T-helper 2 cell treated with Interferon-gamma antibody and Interleukin-4, amounts not matched to agents 5 μg/mL and 100 μg/mL, for 36 hours (primary cell): ENCODE results near the gene WDR33.
"Not testable (repeated sequence)": the region's sequence is repeated elsewhere in the genome, so short reads cannot be mapped to it uniquely, and the experiment has no call there.

ENCODE experiments used
- DNase-seq: peaks from one replicate; pipeline ENCODE4 v3.0.0; 2021; ENCODE audit warnings: low spot score
- H3K27ac Mint-ChIP-seq: one replicate; pipeline ENCODE4 v1.8.0; 2021; ENCODE audit warnings: mild to moderate bottlenecking, mixed read lengths
- H3K27me3 Mint-ChIP-seq: one replicate; pipeline ENCODE4 v1.8.0; 2021; ENCODE audit warnings: low read depth, mixed read lengths
- H3K36me3 Mint-ChIP-seq: one replicate; pipeline ENCODE4 v1.8.0; 2021; ENCODE audit warnings: low read depth, mixed read lengths
- H3K4me1 Mint-ChIP-seq: one replicate; pipeline ENCODE4 v1.8.0; 2021; ENCODE audit warnings: low read depth, mixed read lengths
- H3K4me3 Mint-ChIP-seq: one replicate; pipeline ENCODE4 v1.8.0; 2022; ENCODE audit warnings: mild to moderate bottlenecking, moderate library complexity, mixed read lengths
- H3K9me3 Mint-ChIP-seq: one replicate; pipeline ENCODE4 v1.8.0; 2021; ENCODE audit warnings: mixed read lengths

The WDR33 gene

GRCh38 chr2:127794901-127795300 lies 16.1 kb downstream of the WDR33 start:
- H3K9me3 Mint-ChIP-seq, H3K4me3 Mint-ChIP-seq, DNase-seq, H3K27me3 Mint-ChIP-seq, H3K27ac Mint-ChIP-seq: not testable (repeated sequence)
- Mint-ChIP-seq H3K36me3 (peaks cover 23% of the 10 kb centered on the region), H3K4me1 (peaks cover 16% of the 10 kb centered on the region)

GRCh38 chr2:127792805-127793204 lies 18.2 kb downstream of the WDR33 start:
- Mint-ChIP-seq H3K27me3 (no peaks in the 10 kb centered on the region), H3K4me3 (no peak overlapping the region), H3K4me1 (peaks cover 16% of the 10 kb centered on the region), H3K27ac (no peak overlapping the region), H3K36me3 (peaks cover 20% of the 10 kb centered on the region), H3K9me3 (no peaks in the 10 kb centered on the region)
- no peak for DNase-seq

DNA sequence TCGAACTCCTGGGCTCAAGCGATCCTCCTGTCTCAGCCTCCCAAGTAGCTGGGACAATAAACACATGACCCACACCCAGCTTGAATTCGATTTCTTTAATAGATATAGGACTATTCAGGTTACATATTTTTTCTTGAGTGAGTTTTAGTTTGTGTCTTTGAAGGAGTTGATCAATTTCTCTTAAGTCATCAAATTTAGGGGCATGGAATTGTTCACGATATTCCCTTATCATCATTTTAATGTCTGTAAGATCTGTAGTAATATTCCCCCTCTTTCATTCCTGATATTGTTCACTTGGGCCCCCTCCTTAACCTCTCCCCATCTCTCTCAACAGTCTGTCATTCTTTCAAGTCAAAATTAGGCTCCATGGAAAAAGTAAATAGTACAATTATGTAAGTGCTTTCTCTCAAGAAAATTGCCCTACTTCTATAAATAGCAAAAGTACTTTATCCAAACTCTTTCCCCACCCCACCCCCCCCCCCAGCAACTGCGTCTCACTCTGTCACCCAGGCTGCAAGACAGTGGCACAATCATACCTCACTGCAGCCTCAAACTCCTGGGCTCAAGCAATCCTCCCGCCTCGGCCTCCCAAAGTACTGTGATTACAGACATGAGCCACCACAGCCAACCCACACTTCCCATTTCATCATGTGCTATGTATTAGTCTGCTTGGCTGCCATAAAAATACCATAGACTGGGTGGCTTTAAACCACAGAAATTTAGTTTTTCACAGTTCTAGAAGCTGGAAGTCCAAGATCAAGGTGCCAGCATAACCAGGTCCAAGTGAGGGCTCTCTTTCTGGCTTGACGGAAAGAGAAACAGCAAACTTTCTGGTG lies 20.1 kb downstream of the WDR33 start:
- Mint-ChIP-seq H3K36me3 (peaks cover 9% of the 10 kb centered on the region), H3K27ac (no peak overlapping the region), H3K4me3 (no peak overlapping the region), H3K4me1 (peaks cover 9% of the 10 kb centered on the region), H3K27me3 (no peaks in the 10 kb centered on the region), H3K9me3 (no peaks in the 10 kb centered on the region)
- no peak for DNase-seq

DNA sequence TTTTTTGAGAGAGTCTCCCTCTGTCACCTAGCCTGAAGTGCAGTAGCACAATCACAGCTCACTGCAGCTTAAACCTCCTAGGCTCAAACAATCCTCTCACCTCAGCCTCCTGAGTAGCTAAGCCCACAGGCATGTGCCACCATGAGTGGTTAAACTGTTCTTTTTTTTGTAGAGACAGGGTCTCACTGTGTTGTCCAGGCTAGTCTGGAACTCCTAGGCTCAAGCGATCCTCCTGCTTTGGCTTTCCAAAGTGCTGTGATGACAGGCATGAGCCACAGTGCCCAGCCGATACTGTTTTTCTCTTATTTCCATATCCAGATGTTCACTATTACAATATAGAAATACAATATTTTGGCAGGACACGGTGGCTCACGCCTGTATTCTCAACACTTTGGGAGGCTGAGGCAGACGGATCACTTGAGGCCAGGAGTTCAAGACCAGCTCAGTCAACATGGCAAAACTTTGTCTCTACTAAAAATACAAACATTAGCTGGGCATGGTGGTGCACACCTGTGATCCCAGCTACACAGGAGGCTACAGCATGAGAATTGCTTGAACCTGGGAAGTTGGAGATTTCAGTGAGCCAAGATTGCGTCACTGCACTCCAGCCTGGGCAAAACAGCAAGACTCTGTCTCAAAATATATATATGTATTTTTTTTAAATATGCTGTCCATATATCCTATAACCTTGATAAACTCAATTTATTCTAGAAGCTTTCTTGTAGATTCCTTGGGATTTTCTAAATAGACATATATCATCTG lies 24.7 kb downstream of the WDR33 start:
- H3K36me3 Mint-ChIP-seq = peaks cover 15% of the 10 kb centered on the region
- no peaks in the 10 kb centered on the region for H3K27me3 Mint-ChIP-seq
- peaks cover 6% of the 10 kb centered on the region for H3K4me1 Mint-ChIP-seq
- H3K27ac Mint-ChIP-seq = no peak overlapping the region
- H3K9me3 Mint-ChIP-seq = no peaks in the 10 kb centered on the region
- no peak for DNase-seq
- no peak overlapping the region for H3K4me3 Mint-ChIP-seq

- Mint-ChIP-seq H3K27me3 (no peaks in the 10 kb centered on the region), H3K36me3 (peaks cover 20% of the 10 kb centered on the region), H3K4me3 (no peak overlapping the region), H3K9me3 (no peaks in the 10 kb centered on the region), H3K4me1 (peaks cover 8% of the 10 kb centered on the region), H3K27ac (no peak overlapping the region)
- DNase-seq = no peak
These were observed 25.9 kb downstream of the WDR33 start for GRCh38 chr2:127784965-127785518.

DNA sequence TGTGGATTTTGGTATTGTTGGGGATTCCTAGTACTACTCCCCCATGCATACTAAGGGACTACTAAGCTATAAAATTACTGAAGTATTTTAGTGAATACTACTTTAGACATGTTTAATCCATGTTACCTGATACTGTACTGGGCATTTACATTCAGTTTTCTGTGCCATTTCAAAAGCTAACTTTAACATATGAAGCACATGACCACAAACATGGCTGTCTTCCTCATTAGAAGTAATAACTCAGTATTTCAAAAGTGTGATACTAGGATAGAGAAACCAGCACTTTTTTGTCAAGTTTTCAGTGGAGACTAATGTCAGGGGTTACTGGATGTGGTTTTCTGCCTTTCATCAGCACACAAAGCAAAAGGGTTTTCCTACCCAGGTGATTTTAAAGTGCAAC lies 27.9 kb downstream of the WDR33 start:
- Mint-ChIP-seq H3K9me3 (no peaks in the 10 kb centered on the region), H3K36me3 (peaks cover 28% of the 10 kb centered on the region), H3K27me3 (no peaks in the 10 kb centered on the region), H3K4me1 (peaks cover 13% of the 10 kb centered on the region), H3K27ac (no peak overlapping the region), H3K4me3 (no peak overlapping the region)
- DNase-seq = no peak

DNA sequence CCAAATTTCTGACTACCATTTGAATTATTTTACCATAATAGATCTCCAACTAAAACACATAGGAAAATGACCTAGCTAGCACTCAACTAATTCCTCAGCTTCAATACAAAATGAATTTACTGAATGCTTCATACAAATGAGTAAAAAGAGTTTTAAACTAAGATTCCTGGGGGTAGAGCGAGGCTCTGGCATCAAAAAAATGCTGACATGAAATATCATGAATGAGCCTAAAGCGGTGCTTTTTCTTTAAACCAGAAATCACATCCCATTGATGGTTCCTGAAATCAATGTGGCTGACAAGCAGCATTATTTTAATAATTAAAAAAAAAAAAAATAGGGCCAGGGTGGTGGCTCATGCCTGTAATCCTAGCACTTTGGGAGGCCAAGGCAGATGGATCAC lies 32.1 kb downstream of the WDR33 start:
- Mint-ChIP-seq H3K4me3 (no peak overlapping the region), H3K36me3 (peaks cover 24% of the 10 kb centered on the region), H3K27me3 (no peaks in the 10 kb centered on the region), H3K4me1 (peaks cover 19% of the 10 kb centered on the region), H3K27ac (no peak overlapping the region), H3K9me3 (no peaks in the 10 kb centered on the region)
- no peak for DNase-seq

DNA sequence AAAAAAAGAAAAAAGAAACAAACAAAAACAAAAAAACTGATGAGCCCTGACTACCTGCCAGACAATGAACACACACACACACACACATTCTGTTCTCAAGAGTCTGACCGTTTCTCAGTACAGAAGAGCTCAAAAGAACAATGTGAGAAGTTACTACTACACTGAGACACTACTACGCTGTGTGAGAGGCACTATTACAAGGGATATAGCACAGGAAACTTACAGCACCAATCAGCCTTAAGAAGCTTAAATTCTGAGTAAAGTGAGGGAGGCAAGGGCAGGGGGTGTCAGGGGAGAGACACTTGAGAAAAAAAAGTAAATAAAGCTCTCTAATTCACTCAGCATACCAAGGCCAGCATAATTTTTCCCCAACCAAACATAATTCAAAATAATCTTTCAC lies 32.5 kb downstream of the WDR33 start:
- DNase-seq = no peak
- peaks cover 24% of the 10 kb centered on the region for H3K36me3 Mint-ChIP-seq
- H3K27me3 Mint-ChIP-seq = no peaks in the 10 kb centered on the region
- H3K4me3 Mint-ChIP-seq = no peak overlapping the region
- H3K4me1 Mint-ChIP-seq = peaks cover 19% of the 10 kb centered on the region
- H3K27ac Mint-ChIP-seq = peak overlapping the region; percentile 49
- H3K9me3 Mint-ChIP-seq = no peaks in the 10 kb centered on the region

GRCh38 chr2:127776122-127776780 lies 34.7 kb downstream of the WDR33 start:
- peak overlapping the region; percentile 31 for H3K27ac Mint-ChIP-seq
- H3K4me3 Mint-ChIP-seq = no peak overlapping the region
- H3K36me3 Mint-ChIP-seq = peaks cover 16% of the 10 kb centered on the region
- no peaks in the 10 kb centered on the region for H3K27me3 Mint-ChIP-seq
- H3K9me3 Mint-ChIP-seq = no peaks in the 10 kb centered on the region
- DNase-seq = no peak
- peaks cover 25% of the 10 kb centered on the region for H3K4me1 Mint-ChIP-seq

DNA sequence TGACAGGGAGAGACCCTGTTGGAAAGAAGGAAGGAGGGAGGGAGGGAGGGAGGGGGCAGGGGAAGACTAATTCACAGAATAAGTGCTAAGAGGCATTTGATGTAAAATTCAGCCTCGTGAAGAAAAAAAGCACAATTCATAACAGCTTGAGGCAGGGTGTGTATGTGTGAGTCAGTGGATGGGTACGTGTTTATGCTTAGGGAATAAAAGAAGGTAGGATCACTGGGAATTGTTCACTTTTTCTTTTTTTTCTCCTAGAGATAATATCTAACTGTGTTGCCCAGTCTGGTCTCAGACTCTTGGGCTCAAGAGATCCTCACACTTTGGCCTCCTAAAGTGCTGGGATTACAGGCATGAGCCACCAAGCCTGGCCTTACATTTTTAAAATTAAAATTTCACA lies 39.2 kb downstream of the WDR33 start:
- Mint-ChIP-seq H3K9me3 (no peaks in the 10 kb centered on the region), H3K27ac (no peak overlapping the region), H3K36me3 (peaks cover 19% of the 10 kb centered on the region), H3K27me3 (no peaks in the 10 kb centered on the region), H3K4me3 (no peak overlapping the region), H3K4me1 (peaks cover 14% of the 10 kb centered on the region)
- DNase-seq = no peak

GRCh38 chr2:127770973-127771735 lies 39.8 kb downstream of the WDR33 start:
- Mint-ChIP-seq H3K4me1 (peaks cover 13% of the 10 kb centered on the region), H3K27ac (peak overlapping the region; percentile 20), H3K36me3 (peaks cover 23% of the 10 kb centered on the region), H3K27me3 (no peaks in the 10 kb centered on the region), H3K4me3 (no peak overlapping the region), H3K9me3 (no peaks in the 10 kb centered on the region)
- no peak for DNase-seq

DNA sequence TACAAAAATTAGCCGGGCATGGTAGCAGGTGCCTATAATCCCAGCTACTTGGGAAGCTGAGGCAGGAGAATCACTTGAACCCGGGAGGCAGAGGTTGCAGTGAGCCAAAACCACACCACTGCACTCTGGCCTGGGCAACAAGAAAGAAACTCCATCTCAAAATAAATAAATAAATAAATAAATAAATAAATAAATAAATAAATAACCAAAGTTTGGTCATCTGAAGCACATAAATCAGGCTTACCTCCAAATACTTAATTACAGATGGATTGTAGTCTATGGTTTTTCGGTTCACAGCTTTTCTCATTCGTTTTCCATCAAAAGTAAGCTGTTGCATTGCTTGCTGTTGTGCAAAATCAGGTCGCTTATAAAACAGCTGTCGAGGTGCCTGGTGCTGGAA lies 40.4 kb downstream of the WDR33 start:
- not testable (repeated sequence) for DNase-seq, H3K27me3 Mint-ChIP-seq, H3K27ac Mint-ChIP-seq, H3K4me3 Mint-ChIP-seq, H3K4me1 Mint-ChIP-seq, H3K9me3 Mint-ChIP-seq
- H3K36me3 Mint-ChIP-seq = peaks cover 25% of the 10 kb centered on the region

- Mint-ChIP-seq H3K9me3 (no peaks in the 10 kb centered on the region), H3K27me3 (no peaks in the 10 kb centered on the region), H3K4me1 (peaks cover 6% of the 10 kb centered on the region), H3K27ac (no peak overlapping the region), H3K4me3 (no peak overlapping the region), H3K36me3 (peaks cover 27% of the 10 kb centered on the region)
- DNase-seq = no peak
These were observed 41.4 kb downstream of the WDR33 start for GRCh38 chr2:127769587-127769986.
